GM21529 (cell line): Measurements from ENCODE around the gene SKP1.

ENCODE experiments used
- ATAC-seq: cut with Tn5 transposase; IDR thresholded peaks from one replicate; pipeline ENCODE4 v1.9.1; 2021; ENCODE audit not compliant: unreplicated experiment

The SKP1 gene

DNA sequence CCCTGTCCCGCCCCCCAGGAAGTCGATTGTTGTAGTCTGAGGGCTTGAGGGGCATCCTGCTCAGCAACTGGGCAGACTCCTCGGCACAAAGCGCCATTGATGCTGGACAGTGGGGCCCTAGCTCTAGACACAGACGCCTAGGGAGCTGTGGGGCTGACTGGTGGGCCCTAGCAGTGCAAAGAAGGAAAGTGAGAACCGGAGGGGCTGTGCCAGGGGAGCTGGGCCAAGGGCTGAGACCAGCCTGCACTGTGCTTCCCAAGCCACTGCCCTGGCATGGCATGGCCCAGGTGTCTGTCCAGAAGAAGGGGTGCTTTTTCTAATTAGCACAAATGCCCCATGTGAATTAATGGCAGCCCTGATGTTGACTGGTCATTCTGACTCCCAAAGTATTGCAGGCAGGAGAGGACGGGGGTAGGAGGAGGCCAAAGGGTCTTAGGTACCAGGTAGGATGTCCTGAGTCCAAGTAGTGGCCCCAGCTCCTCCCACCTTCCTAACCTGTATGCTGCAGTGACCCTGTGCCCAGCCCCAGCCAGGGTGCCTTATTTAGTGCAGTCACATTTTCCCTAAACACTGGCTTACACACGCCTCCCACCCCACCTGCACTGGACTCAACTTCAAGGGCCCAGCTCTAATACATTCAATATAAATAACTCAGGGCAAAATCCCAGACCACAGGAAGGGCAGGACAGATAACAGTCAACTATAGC, 46.4 kb downstream of the SKP1 start:
- no peak for ATAC-seq

DNA sequence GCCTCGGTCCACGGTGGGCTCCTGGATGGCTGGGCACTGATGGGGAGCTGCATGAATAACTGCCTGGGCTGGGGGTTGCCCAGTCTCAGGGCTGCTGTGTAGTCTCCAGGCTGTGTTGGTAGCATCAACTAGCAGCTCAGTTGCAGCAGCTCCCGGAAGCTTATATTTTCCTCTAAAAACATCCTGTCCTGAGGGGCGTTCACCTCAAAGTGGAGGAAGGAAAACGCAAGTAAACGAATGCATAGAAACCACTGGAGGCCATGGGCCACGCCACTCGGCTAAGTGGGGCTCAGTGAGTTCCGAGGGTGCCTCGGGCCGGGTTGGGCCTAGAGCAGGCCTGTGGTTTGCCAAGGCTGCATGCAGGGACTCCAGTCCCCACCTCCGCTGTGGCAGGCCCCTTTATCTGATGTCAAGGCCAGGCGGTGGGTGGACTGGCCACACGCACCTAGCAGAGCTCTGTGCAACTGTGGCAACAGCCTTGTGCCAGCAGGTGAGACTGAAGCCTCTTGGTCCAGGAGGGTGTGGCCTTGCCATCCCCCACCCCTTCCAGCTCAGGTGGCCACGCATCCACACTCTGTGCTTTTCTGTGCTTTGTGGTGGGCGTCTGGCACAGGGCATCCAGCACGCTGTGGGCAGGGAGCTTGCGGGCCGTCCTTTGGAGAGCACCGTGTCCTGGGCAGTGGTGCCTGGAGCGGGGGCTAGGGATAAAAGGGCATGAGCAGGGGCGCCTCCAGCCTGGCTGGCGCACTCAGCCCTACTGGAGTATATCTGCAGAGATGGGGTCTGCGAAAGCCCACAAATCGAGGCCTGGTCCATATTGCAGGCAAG, 47.1 kb downstream of the SKP1 start:
- ATAC-seq, result no peak

DNA sequence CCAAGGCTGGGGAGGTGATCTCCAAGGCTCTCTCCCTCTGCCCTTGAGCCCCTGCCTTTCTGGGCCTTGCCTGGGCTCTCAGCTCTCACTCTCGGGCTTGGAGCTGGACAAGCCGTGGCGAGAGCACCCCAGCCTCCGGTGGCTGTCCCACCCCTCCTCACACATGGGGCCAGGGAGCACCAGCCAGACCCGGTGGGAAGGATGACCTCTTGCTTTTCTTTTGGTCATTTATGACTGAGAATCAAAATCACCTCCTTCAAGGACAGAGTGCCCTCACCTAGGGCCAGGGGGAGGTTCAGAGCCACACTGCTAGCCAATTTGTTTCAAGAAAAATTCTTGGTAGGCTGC, 48.1 kb downstream of the SKP1 start:
- ATAC-seq, result no peak

DNA sequence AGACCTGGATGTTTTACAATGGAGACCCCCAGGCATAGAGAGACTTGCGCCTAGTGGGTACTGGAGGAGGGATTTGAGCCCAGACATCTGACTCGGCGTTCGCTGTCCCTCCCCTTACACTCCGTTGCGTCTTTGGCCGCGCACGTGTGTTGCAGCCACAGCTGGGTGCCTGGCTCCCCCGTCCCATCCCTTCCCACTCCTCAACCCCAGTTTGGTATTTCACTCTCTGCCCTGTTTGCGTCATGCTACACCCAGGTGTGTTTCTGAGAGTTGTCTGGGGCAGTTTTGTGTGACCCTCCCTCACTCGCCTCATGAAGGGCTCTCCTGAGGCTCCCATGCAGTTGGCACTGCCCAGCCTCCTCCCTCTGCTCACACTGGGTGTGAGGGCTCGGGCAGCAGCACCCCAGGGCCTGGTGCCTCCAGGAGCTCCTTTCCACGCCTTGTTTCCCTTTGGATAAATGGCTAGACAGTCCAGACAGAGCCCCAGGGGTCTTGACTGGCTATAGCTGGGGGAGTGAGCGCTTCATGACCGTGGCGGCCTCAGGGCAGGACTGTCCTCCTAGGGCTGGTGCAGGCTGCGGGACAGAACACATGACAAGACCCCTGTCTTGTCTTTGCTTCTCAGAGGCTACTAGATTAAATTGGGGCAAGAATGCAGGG, 48.6 kb downstream of the SKP1 start:
- no peak for ATAC-seq

DNA sequence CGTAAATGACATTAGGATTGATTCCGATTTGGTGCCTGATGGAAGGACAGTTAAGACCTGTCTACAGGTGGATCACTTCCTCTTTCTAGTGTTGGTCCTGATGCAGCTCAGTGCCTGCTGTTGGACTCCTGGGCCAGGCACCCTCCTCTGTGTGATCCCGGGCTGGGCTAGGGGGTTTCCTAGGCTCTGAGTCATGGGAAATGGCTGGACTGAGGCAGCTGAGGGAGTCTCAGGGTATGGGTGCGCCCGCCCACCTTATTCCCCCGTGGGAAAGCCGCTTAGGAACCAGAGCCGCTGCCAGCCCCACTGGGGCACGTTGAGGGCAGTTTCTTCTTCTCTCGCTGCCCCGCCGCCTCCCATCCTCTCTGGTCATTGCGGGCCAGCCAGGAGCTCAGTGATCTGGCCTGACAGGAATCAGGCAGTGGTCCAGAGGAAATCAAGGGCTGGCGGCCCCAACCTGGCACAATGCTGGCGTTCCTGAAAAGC, 49.3 kb downstream of the SKP1 start:
- peak; percentile 53 for ATAC-seq

DNA sequence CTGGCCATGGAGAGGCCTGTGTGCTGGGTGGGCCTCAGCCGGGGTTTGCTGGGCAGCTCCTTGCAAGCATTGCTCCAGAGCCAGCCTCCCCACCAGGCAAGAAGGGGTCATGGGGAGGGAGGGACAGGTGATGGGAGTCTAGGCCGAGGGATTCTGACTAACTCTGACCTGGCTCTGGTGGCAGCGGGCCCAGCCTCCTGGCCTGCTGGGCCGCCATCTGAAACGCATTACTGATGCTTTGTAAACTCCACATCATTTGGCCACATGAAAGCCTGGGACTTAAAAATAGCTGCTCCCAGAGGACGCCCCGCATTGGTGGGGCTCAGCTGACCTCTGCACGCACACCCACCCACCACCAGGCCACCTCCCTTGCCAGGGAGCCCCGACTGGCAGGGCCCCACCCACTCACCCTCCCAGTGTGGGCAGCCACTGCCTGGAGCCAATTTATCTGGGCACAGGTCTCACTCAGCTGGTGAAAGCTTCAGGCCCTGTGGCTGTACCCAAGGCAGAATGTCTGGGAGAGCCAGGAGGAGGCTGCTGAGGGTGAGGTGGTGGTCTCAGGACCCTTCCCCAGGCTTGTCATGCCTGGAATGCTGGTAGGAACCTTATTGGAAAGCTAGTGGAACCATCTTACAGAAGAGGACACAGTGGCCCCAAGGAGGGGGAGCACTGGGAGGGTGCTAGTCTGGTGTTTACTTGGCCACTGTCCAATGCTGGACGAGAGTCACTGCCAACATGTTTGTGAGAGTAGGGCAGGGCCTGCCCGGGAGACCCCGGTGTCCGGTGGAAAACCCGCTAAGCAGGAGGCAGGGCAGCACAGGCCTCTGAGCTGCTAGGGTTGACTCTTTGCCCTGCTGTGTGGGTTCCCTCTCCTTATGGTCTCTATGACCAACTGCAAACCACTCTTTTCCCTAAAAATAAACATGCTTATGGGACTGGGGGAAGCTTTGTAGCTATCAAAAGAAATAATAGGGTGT, 51.4 kb downstream of the SKP1 start:
- no peak for ATAC-seq

DNA sequence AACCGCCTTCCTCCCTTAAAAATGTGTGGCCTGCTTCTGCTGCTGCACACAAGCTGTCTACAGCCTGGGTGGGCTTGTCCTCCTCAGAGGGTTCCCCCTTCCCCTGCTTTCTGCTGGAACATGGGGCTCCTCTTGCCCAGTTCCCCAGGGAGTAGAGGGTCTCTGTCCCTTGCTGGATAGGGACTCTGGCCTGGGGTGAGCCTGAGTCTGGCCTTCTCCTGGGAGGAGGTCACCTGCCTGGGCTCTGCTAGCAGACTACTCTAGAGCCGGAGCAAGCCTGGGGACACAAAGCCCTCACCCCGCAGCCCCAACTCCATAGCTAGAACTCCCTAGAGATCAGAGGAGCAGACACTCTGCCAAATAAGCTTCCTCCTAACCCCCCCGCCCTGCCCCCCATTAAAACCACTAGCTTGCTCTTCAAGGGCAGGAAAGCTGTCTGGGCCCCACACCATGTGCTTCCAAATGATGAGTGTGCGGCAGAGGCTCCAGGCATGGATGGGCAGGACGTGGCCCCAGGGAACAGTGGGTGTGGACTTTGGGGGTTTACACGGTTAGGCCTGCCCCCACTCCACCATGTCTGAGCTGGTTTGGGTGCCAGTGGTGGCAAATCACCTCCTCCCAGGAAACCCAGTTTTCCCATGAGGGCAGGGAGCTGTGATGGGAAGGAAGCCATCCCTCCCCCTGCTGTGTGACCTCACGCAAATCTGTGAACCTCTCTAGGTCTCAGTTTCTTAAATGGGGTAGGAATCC, 52.3 kb downstream of the SKP1 start:
- ATAC-seq, result no peak

DNA sequence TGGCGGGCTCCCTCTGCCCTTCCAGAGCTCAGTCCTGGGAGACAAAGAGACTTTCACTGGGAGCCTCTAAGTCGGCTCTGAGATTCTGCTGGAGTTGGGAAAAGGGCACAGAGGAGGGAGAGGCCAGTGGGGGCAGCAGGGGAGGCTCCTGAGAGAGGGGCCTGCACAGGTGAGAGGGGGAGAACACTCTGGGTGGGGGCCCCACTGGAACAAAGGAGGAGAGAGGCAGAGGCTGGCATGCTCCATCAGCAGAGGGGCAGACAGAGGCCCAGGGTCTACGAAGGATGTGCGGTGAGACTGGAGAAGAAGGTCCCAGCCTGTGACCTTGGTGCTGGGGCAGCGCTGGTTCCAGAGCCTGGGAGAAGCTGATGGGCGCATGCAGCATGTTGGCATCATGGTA, 53.4 kb downstream of the SKP1 start:
- ATAC-seq, result no peak

DNA sequence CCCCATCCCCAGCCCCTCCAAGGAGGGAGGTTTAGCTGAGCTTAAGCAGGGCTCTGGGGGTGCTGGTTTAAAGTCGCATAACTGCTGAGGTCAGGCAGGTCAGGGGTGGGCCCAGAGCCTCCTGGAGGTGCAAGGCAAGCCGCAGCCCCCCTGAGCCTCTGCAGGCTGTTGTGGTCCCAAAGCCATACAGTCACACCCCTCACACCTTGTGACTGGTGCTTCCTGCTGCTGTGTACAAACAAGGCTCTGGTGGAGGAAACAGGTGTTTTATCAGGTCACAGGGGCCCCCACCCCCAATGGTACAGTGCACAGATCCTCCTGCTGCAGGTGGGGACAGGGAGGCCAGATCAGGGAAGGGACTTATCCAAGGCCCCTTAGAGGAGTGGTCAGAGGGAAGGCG, 54.2 kb downstream of the SKP1 start:
- ATAC-seq, result no peak

DNA sequence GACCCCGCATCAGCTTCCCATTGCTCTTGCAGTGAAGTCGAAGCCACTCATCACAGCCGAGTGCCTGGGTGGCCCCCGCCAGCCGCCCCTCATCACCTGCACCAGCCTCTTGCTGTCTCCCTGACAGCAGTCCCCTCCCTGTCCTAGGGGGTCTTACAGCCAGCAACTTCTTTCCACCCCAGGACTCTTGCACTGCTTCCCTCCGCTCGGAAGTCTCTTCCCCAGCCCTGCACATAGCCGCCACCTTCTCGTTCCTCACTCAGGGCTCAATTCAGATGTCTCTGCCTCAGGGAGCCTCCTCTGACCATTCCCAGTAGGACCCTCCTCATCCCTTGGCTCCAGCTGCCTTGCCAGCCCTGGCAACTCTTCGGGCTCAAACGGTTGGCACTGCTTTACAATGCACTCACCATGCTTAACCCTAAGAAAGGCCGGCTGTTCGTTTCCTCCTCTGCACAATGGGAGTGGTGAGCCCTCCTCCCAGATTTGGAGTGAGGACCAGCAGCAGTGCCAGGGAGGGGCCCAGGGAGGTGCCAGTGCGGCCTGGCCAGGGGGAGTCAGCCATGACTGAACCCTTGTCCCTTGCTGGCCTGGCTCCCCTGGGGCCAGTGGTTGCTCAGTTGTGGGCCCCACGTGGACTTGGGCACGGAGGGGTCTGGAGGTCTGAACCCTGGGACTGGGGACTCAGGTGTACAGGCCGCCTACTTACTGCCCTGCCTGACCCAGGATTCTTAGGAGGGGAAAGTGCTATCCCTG, 56.2 kb downstream of the SKP1 start:
- no peak for ATAC-seq

DNA sequence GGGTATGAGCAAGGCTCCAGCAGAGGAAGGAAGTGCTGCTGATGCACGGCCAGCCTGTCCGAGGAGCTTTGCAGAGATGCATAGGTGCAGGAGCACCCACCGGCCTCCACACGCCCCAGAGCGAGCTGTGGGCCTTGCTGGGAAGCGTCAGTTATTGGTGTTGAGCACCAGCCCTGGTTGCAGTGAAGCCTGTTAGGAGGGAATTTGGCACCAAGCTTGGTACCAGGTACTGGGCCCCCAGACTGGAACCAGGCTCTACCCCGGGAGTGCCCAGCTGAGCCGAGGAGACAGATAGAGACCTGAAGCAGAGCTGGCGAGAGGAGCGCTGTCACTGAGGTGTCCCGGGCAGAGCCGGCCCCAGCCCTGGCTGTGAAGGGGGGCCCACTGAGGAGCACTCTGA, 57.0 kb downstream of the SKP1 start:
- ATAC-seq, result no peak

DNA sequence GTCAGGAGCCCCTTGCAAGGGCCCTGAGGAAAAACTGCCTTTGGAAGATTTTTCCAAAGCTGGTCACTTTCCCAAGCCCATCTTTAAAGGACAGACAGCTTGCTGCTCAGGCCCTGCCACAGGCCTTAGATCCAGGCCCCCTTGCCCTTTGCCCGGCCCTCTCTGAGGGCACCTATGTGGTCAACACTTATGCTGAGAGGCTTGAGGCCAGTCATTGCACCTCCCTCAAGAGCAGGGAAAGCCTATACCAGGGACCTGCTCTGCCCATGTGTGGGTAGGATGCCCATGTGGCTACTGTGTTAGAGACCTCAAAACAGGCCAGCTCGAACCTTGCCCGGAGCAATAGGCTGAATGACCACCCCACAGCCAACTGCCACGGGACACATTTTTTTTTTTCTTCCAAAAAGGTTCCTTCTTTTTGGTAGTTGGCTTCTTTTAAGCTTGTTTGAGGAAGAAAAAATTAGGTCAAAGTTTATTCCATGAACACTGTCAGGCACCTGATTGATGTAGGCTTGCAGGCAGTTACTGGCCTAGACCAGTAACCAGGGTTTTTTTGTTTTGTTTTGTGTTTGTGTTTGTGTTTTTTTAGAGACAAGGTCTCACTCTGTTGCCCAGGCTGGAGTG, 58.4 kb downstream of the SKP1 start:
- ATAC-seq, result no peak

DNA sequence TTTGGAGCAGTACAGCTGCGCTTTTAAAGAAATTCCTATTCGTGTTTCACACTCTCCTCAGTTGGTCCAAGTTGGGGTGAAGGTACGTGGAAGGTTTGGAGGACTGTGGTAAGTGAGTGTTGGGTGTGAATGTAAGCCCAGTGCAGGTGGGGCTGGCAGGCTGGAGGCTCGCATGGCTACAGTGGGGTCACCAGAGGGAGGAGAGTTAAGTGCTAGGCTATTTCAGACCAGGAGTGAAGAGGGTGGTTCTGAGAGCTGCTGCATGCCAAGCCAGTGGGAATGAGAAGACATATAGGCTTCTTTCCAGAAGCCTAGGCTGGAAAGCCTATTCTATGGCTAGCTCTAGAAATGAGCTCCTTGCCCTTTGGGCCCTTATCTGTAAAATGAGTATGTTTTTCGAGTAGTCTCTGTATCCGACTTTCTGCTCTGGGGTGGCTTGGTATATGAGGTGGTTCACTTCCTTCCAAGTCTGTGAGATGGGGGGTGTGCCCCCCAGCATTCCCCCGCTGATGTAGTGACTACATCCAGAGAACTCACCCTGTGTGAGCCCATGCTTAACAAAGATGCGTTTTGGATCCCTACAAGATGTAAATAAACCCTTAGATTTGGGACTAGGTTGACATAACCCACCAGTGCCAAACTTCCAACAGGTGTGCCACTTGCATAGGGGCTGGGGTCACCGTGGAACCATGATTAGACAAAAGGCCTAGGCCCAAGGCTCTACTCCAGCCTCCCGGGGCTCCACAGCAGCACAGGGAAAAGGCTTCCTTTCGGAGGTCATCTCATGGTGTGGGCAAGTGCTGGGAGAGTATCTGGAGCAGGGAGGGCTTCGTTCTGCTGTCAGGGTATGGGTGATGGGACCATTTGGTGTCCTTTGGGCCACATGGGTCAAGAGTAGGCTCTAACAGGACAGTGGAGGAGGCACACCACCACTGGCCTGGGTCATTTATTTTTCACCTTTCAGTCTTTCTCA, 59.7 kb downstream of the SKP1 start:
- no peak for ATAC-seq

DNA sequence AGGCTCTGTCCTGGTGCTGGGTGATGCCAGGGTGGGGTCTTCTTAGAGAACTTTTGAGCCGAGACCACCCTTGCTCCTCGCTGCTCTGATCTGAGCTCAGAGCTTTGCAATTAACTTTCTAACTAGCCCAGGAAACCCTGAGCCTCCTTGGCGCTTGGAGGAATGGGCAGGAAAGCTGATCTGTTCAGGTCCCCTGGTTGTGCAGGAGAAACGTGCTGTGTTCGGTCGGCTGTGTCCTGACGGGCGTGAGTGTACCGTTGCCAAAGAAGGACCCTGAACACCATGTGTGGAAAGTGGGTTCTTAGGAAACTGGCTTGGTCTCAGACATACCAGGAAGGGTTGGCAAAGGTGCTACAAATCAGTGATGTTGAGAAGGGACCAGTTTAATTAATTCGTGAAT, 60.5 kb downstream of the SKP1 start:
- ATAC-seq, result no peak

DNA sequence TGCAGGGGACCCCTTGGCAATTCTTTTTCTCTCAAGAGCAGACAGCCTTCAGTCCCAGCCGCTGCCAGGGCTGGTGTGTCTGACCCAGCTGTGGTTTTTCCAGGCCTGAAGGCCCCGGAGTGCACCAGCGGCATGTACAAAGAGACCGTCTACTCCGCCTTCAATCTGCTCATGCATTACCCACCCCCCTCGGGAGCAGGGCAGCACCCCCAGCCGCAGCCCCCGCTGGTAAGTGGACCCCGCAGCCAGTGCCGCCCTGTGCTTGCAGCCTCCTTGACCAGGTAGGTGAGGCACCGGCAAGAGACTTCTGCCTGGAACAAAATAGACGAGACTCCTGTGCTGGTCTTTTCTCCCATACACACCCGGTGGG, 61.0 kb downstream of the SKP1 start:
- no peak for ATAC-seq

DNA sequence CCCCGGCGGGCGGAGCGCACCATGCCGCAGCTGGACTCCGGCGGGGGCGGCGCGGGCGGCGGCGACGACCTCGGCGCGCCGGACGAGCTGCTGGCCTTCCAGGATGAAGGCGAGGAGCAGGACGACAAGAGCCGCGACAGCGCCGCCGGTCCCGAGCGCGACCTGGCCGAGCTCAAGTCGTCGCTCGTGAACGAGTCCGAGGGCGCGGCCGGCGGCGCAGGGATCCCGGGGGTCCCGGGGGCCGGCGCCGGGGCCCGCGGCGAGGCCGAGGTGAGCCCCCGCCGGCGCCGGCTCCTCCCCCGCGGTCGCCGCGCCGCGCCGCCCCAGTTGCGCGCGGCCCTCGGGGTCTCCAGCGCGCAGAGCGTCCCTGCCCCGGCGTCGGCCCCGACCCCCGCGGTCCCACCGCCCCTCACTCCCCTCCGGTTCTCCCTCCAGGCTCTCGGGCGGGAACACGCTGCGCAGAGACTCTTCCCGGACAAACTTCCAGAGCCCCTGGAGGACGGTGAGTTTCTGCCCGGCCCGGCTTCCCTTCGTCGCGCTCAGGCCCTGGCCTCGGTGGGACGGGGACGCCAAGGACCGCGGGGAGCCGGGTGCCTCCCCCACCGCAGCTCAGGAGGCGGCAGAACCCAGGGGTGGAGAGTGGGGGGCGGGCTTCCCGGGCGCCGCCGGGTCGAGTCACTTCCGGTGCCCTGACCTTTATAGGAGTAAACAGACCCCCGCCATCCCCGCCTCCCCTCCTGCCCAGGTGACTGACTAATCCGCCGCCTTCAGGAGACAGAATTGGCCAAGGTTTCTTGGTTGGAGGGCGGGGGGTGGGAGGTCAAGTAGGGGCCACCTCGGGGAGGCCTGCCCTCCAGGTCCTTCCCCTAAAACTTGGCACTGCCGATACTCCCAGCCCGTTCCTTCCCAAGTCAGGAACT, 61.6 kb downstream of the SKP1 start:
- peak; percentile 10 for ATAC-seq
